H1 (cell line): Measurements from ENCODE around the gene LAMP1. TPM values are rescaled to one million over a fixed set of nuclear protein-coding genes. Genes with fewer than 3 reads are reported as not detected.

Source experiments
- SAP30 ChIP-seq: fragments of 300-600 bp; sonication (generic); IDR thresholded peaks from 2 replicates; pipeline ENCODE4 v1.7.1; 2012; ENCODE audit warnings: low read length, moderate library complexity, mild to moderate bottlenecking, inconsistent platforms; ENCODE audit not compliant: insufficient read depth, insufficient replicate concordance
- polyA plus RNA-seq, 7 experiments: library from polyadenylated mRNA; depleted of rRNA in 3 of 7; stranded (reverse) in 5 of 7; unstranded in 2 of 7; fragments of >200 nt in 5 of 7; fragments of 200-250 nt in 2 of 7; gene quantifications; 1 replicate in 5 of 7; 2 replicates in 1 of 7; 4 replicates in 1 of 7; pipeline versions ENCODE4 v1.2.1 to v1.2.3, GENCODE V29; 2011 to 2013; ENCODE audit warnings: missing spikeins in 2 of 7, mixed read lengths in 2 of 7
- total RNA-seq: library from RNA; stranded (reverse); fragmentation: NEBNext Ultra II Directional; extraction: Animal tissue kit (Norgen Biotek cat#: 25700); gene quantifications from 2 replicates; pipeline ENCODE4 v1.2.1, GENCODE V29; 2021
- TF ChIP-seq, protein P1 (sequence below): fragments of 300-600 bp; sonication (generic); IDR thresholded peaks from 2 replicates; pipeline ENCODE4 v1.7.1; 2012; ENCODE audit warnings: low read length, moderate library complexity, mild to moderate bottlenecking, inconsistent platforms; ENCODE audit not compliant: insufficient replicate concordance

The LAMP1 gene
- total and polyA plus RNA-seq, 2 of the 8 experiments (the other 6 are each of a cell fraction or from before 2014, with no cell fraction given): 97.6 to 140 TPM

DNA sequence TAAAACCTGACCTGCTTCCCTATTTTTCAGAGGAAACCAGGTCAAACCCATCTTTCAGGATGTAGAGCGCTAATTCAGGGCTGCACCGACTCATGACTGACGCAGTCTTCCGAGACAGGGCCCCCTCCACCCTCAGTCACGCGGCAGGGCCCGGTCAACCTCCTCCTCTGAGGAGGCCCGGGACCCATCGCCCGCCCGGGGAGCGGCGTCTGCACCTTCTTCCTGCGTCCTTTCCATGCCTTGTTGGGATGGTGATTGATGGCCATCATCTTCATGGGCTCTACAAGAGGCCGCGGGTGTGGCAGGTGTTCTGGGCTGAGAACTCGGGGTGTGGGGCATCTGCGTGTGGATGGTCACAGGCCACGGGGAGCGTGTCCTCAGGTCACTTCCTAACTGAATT, 40.9 kb downstream of the LAMP1 start (continued):
- TF ChIP-seq, protein P1, sequence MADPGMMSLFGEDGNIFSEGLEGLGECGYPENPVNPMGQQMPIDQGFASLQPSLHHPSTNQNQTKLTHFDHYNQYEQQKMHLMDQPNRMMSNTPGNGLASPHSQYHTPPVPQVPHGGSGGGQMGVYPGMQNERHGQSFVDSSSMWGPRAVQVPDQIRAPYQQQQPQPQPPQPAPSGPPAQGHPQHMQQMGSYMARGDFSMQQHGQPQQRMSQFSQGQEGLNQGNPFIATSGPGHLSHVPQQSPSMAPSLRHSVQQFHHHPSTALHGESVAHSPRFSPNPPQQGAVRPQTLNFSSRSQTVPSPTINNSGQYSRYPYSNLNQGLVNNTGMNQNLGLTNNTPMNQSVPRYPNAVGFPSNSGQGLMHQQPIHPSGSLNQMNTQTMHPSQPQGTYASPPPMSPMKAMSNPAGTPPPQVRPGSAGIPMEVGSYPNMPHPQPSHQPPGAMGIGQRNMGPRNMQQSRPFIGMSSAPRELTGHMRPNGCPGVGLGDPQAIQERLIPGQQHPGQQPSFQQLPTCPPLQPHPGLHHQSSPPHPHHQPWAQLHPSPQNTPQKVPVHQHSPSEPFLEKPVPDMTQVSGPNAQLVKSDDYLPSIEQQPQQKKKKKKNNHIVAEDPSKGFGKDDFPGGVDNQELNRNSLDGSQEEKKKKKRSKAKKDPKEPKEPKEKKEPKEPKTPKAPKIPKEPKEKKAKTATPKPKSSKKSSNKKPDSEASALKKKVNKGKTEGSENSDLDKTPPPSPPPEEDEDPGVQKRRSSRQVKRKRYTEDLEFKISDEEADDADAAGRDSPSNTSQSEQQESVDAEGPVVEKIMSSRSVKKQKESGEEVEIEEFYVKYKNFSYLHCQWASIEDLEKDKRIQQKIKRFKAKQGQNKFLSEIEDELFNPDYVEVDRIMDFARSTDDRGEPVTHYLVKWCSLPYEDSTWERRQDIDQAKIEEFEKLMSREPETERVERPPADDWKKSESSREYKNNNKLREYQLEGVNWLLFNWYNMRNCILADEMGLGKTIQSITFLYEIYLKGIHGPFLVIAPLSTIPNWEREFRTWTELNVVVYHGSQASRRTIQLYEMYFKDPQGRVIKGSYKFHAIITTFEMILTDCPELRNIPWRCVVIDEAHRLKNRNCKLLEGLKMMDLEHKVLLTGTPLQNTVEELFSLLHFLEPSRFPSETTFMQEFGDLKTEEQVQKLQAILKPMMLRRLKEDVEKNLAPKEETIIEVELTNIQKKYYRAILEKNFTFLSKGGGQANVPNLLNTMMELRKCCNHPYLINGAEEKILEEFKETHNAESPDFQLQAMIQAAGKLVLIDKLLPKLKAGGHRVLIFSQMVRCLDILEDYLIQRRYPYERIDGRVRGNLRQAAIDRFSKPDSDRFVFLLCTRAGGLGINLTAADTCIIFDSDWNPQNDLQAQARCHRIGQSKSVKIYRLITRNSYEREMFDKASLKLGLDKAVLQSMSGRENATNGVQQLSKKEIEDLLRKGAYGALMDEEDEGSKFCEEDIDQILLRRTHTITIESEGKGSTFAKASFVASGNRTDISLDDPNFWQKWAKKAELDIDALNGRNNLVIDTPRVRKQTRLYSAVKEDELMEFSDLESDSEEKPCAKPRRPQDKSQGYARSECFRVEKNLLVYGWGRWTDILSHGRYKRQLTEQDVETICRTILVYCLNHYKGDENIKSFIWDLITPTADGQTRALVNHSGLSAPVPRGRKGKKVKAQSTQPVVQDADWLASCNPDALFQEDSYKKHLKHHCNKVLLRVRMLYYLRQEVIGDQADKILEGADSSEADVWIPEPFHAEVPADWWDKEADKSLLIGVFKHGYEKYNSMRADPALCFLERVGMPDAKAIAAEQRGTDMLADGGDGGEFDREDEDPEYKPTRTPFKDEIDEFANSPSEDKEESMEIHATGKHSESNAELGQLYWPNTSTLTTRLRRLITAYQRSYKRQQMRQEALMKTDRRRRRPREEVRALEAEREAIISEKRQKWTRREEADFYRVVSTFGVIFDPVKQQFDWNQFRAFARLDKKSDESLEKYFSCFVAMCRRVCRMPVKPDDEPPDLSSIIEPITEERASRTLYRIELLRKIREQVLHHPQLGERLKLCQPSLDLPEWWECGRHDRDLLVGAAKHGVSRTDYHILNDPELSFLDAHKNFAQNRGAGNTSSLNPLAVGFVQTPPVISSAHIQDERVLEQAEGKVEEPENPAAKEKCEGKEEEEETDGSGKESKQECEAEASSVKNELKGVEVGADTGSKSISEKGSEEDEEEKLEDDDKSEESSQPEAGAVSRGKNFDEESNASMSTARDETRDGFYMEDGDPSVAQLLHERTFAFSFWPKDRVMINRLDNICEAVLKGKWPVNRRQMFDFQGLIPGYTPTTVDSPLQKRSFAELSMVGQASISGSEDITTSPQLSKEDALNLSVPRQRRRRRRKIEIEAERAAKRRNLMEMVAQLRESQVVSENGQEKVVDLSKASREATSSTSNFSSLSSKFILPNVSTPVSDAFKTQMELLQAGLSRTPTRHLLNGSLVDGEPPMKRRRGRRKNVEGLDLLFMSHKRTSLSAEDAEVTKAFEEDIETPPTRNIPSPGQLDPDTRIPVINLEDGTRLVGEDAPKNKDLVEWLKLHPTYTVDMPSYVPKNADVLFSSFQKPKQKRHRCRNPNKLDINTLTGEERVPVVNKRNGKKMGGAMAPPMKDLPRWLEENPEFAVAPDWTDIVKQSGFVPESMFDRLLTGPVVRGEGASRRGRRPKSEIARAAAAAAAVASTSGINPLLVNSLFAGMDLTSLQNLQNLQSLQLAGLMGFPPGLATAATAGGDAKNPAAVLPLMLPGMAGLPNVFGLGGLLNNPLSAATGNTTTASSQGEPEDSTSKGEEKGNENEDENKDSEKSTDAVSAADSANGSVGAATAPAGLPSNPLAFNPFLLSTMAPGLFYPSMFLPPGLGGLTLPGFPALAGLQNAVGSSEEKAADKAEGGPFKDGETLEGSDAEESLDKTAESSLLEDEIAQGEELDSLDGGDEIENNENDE: no peak
- no peak for TF ChIP-seq SAP30
